KMS-11 (cell line): ENCODE results near the gene ARFGAP1.

Source experiments
- H2AFZ ChIP-seq: fragments of 200-600 bp; sonication (generic); 2 replicates; pipeline ENCODE4 v1.6.1; 2016; ENCODE audit warnings: antibody characterized with exemption, mixed run types, low read depth
- H3K27ac ChIP-seq: fragments of 200-600 bp; sonication (generic); 2 replicates; pipeline ENCODE4 v1.6.1; 2016; ENCODE audit warnings: mild to moderate bottlenecking, mixed run types
- H3K27me3 ChIP-seq: fragments of 200-600 bp; sonication (generic); 2 replicates; pipeline ENCODE4 v1.6.1; 2017; ENCODE audit warnings: mild to moderate bottlenecking, low read depth, mixed run types, moderate library complexity; ENCODE audit not compliant: insufficient read depth
- H3K36me3 ChIP-seq: fragments of 200-600 bp; sonication (generic); 2 replicates; pipeline ENCODE4 v1.6.1; 2017; ENCODE audit warnings: mild to moderate bottlenecking, mixed run types; ENCODE audit not compliant: insufficient read depth
- H3K4me1 ChIP-seq: fragments of 200-600 bp; sonication (generic); 2 replicates; pipeline ENCODE4 v1.6.1; 2016; ENCODE audit warnings: mild to moderate bottlenecking, low read depth, mixed run types; ENCODE audit not compliant: poor library complexity, severe bottlenecking
- H3K4me2 ChIP-seq: fragments of 200-600 bp; sonication (generic); 2 replicates; pipeline ENCODE4 v1.7.0; 2016; ENCODE audit warnings: mild to moderate bottlenecking, mixed run types
- H3K4me3 ChIP-seq: fragments of 200-600 bp; sonication (generic); IDR thresholded peaks from 2 replicates; pipeline ENCODE4 v1.6.1; 2017; ENCODE audit warnings: low read depth, low read length, mixed read lengths; ENCODE audit not compliant: insufficient read depth
- H3K79me2 ChIP-seq: fragments of 200-600 bp; sonication (generic); 2 replicates; pipeline ENCODE4 v1.6.1; 2016; ENCODE audit warnings: low read depth, mixed run types; ENCODE audit not compliant: insufficient read depth
- H3K9ac ChIP-seq: fragments of 200-600 bp; sonication (generic); 2 replicates; pipeline ENCODE4 v1.6.1; 2016; ENCODE audit warnings: mild to moderate bottlenecking, mixed run types
- H4K20me1 ChIP-seq: fragments of 200-600 bp; sonication (generic); 2 replicates; pipeline ENCODE4 v1.6.1; 2016; ENCODE audit warnings: mild to moderate bottlenecking, mixed run types; ENCODE audit not compliant: insufficient read depth
- CTCF ChIP-seq: fragments of 200-600 bp; sonication (generic); conservative IDR thresholded peaks from 2 replicates; pipeline ENCODE4 v1.6.1; 2017; ENCODE audit warnings: low read depth, mild to moderate bottlenecking, antibody characterized with exemption, low read length, moderate library complexity, mixed read lengths

Gene ARFGAP1

GRCh38 chr20:63287697-63288580 lies 15.3 kb downstream of the ARFGAP1 start:
- Histone ChIP-seq H3K4me1 (peaks cover 3% of the 10 kb centered on the region), H4K20me1 (no peaks in the 10 kb centered on the region), H3K36me3 (no peaks in the 10 kb centered on the region), H3K79me2 (no peaks in the 10 kb centered on the region), H2AFZ (no peak overlapping the region), H3K9ac (no peak overlapping the region), H3K27ac (no peak overlapping the region), H3K4me2 (no peak overlapping the region), H3K27me3 (peaks cover 19% of the 10 kb centered on the region; the same call in 1 of the 2 replicates), H3K4me3 (no peak overlapping the region)
- no peak for TF ChIP-seq CTCF

- no peak overlapping the region for H3K9ac ChIP-seq
- peaks cover 27% of the 10 kb centered on the region; the same call in 1 of the 2 replicates for H3K27me3 ChIP-seq
- no peak overlapping the region for H2AFZ ChIP-seq
- H3K4me1 ChIP-seq: peaks cover 3% of the 10 kb centered on the region
- no peaks in the 10 kb centered on the region for H4K20me1 ChIP-seq
- H3K36me3 ChIP-seq: no peaks in the 10 kb centered on the region
- H3K79me2 ChIP-seq: no peaks in the 10 kb centered on the region
- no peak for TF ChIP-seq CTCF
- H3K4me2 ChIP-seq: no peak overlapping the region
- no peak overlapping the region for H3K27ac ChIP-seq
- no peak overlapping the region for H3K4me3 ChIP-seq
Measured at GRCh38 chr20:63288581-63289251, 16.1 kb downstream of the ARFGAP1 start.

GRCh38 chr20:63289311-63290135 lies 16.9 kb downstream of the ARFGAP1 start:
- Histone ChIP-seq H3K9ac (no peak overlapping the region), H3K27me3 (peaks cover 33% of the 10 kb centered on the region), H3K79me2 (no peaks in the 10 kb centered on the region), H3K36me3 (no peaks in the 10 kb centered on the region), H3K27ac (no peak overlapping the region), H2AFZ (no peak overlapping the region), H3K4me1 (peaks cover 3% of the 10 kb centered on the region), H4K20me1 (no peaks in the 10 kb centered on the region), H3K4me3 (no peak overlapping the region), H3K4me2 (no peak overlapping the region)
- TF ChIP-seq CTCF: no peak

- Histone ChIP-seq H3K4me1 (peaks cover 3% of the 10 kb centered on the region), H3K79me2 (no peaks in the 10 kb centered on the region), H3K4me2 (no peak overlapping the region), H3K27ac (no peak overlapping the region), H2AFZ (no peak overlapping the region), H3K36me3 (no peaks in the 10 kb centered on the region), H3K4me3 (no peak overlapping the region), H3K27me3 (peaks cover 39% of the 10 kb centered on the region), H3K9ac (no peak overlapping the region), H4K20me1 (no peaks in the 10 kb centered on the region)
- TF ChIP-seq CTCF: no peak
Measured at GRCh38 chr20:63290136-63290676, 17.6 kb downstream of the ARFGAP1 start.
